ENCODE results near the gene KIAA1549. TPM values are rescaled to one million over a fixed set of nuclear protein-coding genes. Genes with fewer than 3 reads are reported as not detected.

The KIAA1549 gene
- total and polyA plus RNA-seq, 2 of the 4 experiments (the other 2 are of a cell fraction) = 1.3 to 3.3 TPM

GRCh38 chr7:138918176-138918575 is 63.0 kb downstream of the KIAA1549 start:
- Histone ChIP-seq H2AK9ac (replicated peaks; ENCODE audit: low read depth, low read length, poor library complexity) (no peak overlapping the region), H2AK5ac (ENCODE audit: low read depth, low read length) (no peak overlapping the region), H4K5ac (ENCODE audit: low read depth, low read length) (no peak overlapping the region), H4K20me1 (ENCODE audit: insufficient read depth, low read length) (no peaks in the 10 kb centered on the region), H3K9ac (ENCODE audit: low read depth, low read length) (no peak overlapping the region), H3K36me3 (ENCODE audit: control insufficient read depth, insufficient read depth, low read length) (peaks cover 2% of the 10 kb centered on the region; the same call in 1 of the 2 replicates), H3K9me3 (ENCODE audit: control insufficient read depth, insufficient read depth, low read length) (no peaks in the 10 kb centered on the region), H2BK20ac (ENCODE audit: low read depth, low read length) (no peak overlapping the region), H4K91ac (ENCODE audit: insufficient read depth, low read depth, low read length) (no peak overlapping the region), H3K56ac (ENCODE audit: extremely low read depth, insufficient read depth, low read length) (no peak overlapping the region), H2BK5ac (ENCODE audit: low read depth, low read length, poor library complexity, severe bottlenecking) (no peak overlapping the region), H3K23ac (ENCODE audit: low read depth, low read length) (no peak overlapping the region), H3K14ac (replicated peaks; ENCODE audit: low read depth, low read length) (no peak overlapping the region), H2AFZ (replicated peaks; ENCODE audit: low read length, poor library complexity) (no peak overlapping the region), H3K4ac (ENCODE audit: low read depth, low read length) (no peak overlapping the region), H3K9me1 (ENCODE audit: insufficient read depth, low read length) (peaks cover 10% of the 10 kb centered on the region), H2BK15ac (ENCODE audit: low read depth, low read length) (no peak overlapping the region), H3K79me1 (ENCODE audit: low read depth in 1 of 2, low read length in 2 of 2) (peaks cover 8 to 14% of the 10 kb centered on the region in 2 experiments; a peak in 3 of 4 replicates), H2BK120ac (ENCODE audit: low read depth, low read length) (no peak overlapping the region), H3K4me2 (ENCODE audit: low read depth, low read length) (no peak overlapping the region), H3K27ac (ENCODE audit: insufficient read depth, low read length) (no peak overlapping the region), H3K18ac (ENCODE audit: low read depth, low read length) (no peak overlapping the region), H3K27me3 (ENCODE audit: control insufficient read depth, insufficient read depth, low read length) (no peaks in the 10 kb centered on the region), H3K4me3 (ENCODE audit: insufficient read depth, low read depth, low read length) (no peak overlapping the region), H4K8ac (ENCODE audit: low read depth in 2 of 2, low read length in 2 of 2) (no peak overlapping the region), H3K4me1 (ENCODE audit: control insufficient read depth, insufficient read depth, low read length) (peaks cover 9% of the 10 kb centered on the region)
- dilution Hi-C loops (cut with HindIII; ENCODE audit: low sequenced_read_pairs, unreplicated experiment) (no loop called here), in situ Hi-C loops (cut with MboI; ENCODE audit: low sequenced_read_pairs) (no loop called here), intact Hi-C loops (cut with micrococcal nuclease) (no loop called here)
- ATAC-seq (ENCODE audit: low read depth) (no peak), DNase-seq (no peak)
- no TSS peak for BruUV-seq (replicated peaks)
- ChIA-PET CTCF (no interaction called here), POLR2A (ENCODE audit: unreplicated experiment) (no interaction called here)
- WGBS, 2 experiments (ENCODE audit: extremely low coverage in 2 of 2, insufficient read length in 1 of 2) = 98% methylated on average over 8 of the region's 13 CpGs; no CpG with 5 or more reads in 1 of the 2 experiments
- TF ChIP-seq FOS (IDR thresholded peaks at IDR 0.05; ENCODE audit: low read depth, low read length) (no peak), USF2 (IDR thresholded peaks at IDR 0.05; ENCODE audit: low read depth, low read length) (no peak), POLR2A (IDR thresholded peaks at IDR 0.05; ENCODE audit: low read depth, low read length) (no peak), CEBPB (IDR thresholded peaks at IDR 0.05; ENCODE audit: low read depth, low read length) (no peak), MAFK (IDR thresholded peaks at IDR 0.05; ENCODE audit: low read depth, low read length) (no peak), CTCF (conservative IDR thresholded peaks at IDR 0.05; ENCODE audit: low read depth, low read length) (no peak)
